ENCODE data around the gene DRGX. TPM values are rescaled to one million over a fixed set of nuclear protein-coding genes. Genes with fewer than 3 reads are reported as not detected.

Gene DRGX
- total RNA-seq, 1 donor from 2014 or later = not detected

- intact Hi-C loops (cut with micrococcal nuclease) = no loop called here
These were observed 31.8 kb downstream of the DRGX start for GRCh38 chr10:49364051-49364450.

DNA sequence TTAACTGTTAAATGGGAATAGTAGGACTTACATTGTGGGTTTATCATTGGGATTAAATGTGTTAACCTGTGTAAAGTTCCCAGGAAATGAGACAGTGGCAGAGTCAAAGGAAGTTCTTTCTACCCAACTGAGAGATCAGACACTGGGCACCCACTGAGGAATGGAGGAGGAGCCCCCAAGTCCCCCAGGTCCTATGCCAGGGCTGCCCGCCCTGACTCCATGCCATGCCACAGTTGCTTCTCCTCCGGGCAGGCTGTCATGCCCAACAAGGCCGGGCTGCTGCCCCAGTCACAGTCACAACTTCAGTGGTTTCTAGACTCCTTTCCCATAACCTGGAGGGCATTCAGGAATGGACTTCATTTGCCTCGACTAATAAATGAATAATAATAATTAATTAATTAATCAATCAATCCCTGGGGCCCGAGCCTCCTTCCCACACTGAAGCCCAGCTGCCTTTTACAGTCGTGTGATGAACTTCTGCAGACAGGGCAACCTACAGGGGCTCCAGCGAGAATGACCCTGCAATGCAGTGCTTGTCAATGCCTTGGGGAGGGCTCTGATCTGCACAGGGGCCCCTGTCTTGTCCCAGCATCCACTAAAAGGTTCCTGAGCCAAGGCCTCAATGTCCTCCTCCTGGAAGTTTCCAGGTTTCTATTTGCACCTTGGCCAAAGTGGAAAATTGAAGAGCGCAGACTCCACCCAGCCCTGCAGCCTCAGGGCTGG is 32.4 kb downstream of the DRGX start:
- DNase-seq = no peak
- TF ChIP-seq, protein P1, sequence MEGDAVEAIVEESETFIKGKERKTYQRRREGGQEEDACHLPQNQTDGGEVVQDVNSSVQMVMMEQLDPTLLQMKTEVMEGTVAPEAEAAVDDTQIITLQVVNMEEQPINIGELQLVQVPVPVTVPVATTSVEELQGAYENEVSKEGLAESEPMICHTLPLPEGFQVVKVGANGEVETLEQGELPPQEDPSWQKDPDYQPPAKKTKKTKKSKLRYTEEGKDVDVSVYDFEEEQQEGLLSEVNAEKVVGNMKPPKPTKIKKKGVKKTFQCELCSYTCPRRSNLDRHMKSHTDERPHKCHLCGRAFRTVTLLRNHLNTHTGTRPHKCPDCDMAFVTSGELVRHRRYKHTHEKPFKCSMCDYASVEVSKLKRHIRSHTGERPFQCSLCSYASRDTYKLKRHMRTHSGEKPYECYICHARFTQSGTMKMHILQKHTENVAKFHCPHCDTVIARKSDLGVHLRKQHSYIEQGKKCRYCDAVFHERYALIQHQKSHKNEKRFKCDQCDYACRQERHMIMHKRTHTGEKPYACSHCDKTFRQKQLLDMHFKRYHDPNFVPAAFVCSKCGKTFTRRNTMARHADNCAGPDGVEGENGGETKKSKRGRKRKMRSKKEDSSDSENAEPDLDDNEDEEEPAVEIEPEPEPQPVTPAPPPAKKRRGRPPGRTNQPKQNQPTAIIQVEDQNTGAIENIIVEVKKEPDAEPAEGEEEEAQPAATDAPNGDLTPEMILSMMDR (IDR thresholded peaks at IDR 0.05; ENCODE audit: borderline replicate concordance) = no peak
- intact Hi-C loops (cut with micrococcal nuclease) = no loop called here

More at GRCh38 chr10:49364051-49364450, 31.8 kb downstream of the DRGX start:
- no peak for DNase-seq
- TF ChIP-seq, protein P1 (IDR thresholded peaks at IDR 0.05; ENCODE audit: borderline replicate concordance) = no peak
- H3K9me3 ChIP-seq (replicated peaks) = no peaks in the 10 kb centered on the region
- peaks cover 32% of the 10 kb centered on the region for H3K4me1 ChIP-seq
- no peaks in the 10 kb centered on the region for H3K36me3 ChIP-seq
- H3K27ac ChIP-seq (replicated peaks) = no peak overlapping the region
- no peaks in the 10 kb centered on the region for H3K27me3 ChIP-seq (ENCODE audit: low read depth)
- H3K4me3 ChIP-seq = no peak overlapping the region

DNA sequence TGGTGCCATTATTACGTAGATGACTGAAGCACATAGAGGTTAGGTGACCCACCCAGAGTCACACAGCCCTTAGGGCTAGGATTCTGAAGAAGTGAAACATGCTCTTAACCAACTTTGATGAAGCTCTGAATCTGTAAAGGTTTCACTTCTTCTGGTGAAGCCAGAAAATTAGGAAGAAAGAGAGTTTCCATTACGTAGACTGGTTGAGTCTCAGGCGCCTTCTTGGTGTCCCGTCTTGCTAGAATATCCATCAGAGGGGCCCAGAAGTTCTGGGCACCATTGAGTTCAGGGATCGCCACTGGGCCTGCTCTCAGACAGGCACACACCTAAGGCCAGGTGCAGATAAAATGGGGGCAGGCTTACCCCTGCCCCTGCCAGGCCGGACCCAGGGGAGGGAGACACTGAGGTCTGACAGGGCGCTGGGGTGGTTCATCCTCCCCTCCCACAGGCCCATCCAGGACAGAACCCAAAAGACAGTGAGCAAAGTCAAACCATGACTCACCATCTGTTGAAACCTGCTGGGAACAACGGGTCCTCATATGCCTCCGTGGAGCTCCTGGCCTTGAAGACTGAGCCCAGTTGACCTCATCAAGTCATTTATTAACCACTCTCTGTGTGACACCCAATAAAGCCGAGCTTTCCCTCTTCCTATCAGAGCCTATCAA is 33.2 kb downstream of the DRGX start:
- peaks cover 32% of the 10 kb centered on the region for H3K4me1 ChIP-seq
- peaks cover 3% of the 10 kb centered on the region for H3K9me3 ChIP-seq (replicated peaks)
- no peak for DNase-seq
- no peaks in the 10 kb centered on the region for H3K36me3 ChIP-seq
- no peak overlapping the region for H3K4me3 ChIP-seq
- H3K27me3 ChIP-seq (ENCODE audit: low read depth) = no peaks in the 10 kb centered on the region
- H3K27ac ChIP-seq (replicated peaks) = no peak overlapping the region
- intact Hi-C loops (cut with micrococcal nuclease) = no loop called here
- TF ChIP-seq, protein P1 (IDR thresholded peaks at IDR 0.05; ENCODE audit: borderline replicate concordance) = no peak

More for the DNA sequence above, 32.4 kb downstream of the DRGX start:
- Histone ChIP-seq H3K27me3 (ENCODE audit: low read depth) (no peaks in the 10 kb centered on the region), H3K36me3 (no peaks in the 10 kb centered on the region), H3K4me1 (peaks cover 32% of the 10 kb centered on the region), H3K4me3 (no peak overlapping the region), H3K27ac (replicated peaks) (no peak overlapping the region), H3K9me3 (replicated peaks) (no peaks in the 10 kb centered on the region)

- TF ChIP-seq, protein P1 (IDR thresholded peaks at IDR 0.05; ENCODE audit: borderline replicate concordance) = no peak
- H3K27me3 ChIP-seq (ENCODE audit: low read depth) = no peaks in the 10 kb centered on the region
- H3K4me1 ChIP-seq = peaks cover 27% of the 10 kb centered on the region
- intact Hi-C loops (cut with micrococcal nuclease) = no loop called here
- no peak for DNase-seq
- H3K9me3 ChIP-seq (replicated peaks) = peaks cover 9% of the 10 kb centered on the region
- no peak overlapping the region for H3K4me3 ChIP-seq
- H3K36me3 ChIP-seq = no peaks in the 10 kb centered on the region
- H3K27ac ChIP-seq (replicated peaks) = no peak overlapping the region
These were observed 33.9 kb downstream of the DRGX start for GRCh38 chr10:49361735-49362568.

GRCh38 chr10:49361178-49361554 is 34.7 kb downstream of the DRGX start:
- H3K27ac ChIP-seq (replicated peaks) = peak overlapping the region; percentile 87
- intact Hi-C loops (cut with micrococcal nuclease) = no loop called here

More at GRCh38 chr10:49361178-49361554, 34.7 kb downstream of the DRGX start:
- H3K9me3 ChIP-seq (replicated peaks) = peaks cover 9% of the 10 kb centered on the region
- no peak for DNase-seq
- no peaks in the 10 kb centered on the region for H3K36me3 ChIP-seq
- TF ChIP-seq, protein P1 (IDR thresholded peaks at IDR 0.05; ENCODE audit: borderline replicate concordance) = no peak
- peaks cover 27% of the 10 kb centered on the region for H3K4me1 ChIP-seq
- H3K27me3 ChIP-seq (ENCODE audit: low read depth) = no peaks in the 10 kb centered on the region
- no peak overlapping the region for H3K4me3 ChIP-seq

Data from left ventricle myocardium inferior (tissue), 1 donor.